Subcutaneous adipose tissue (tissue), 4 donors: ENCODE results near the gene SRGAP3. TPM values are rescaled to one million over a fixed set of nuclear protein-coding genes. Genes with fewer than 3 reads are reported as not detected.

Source experiments
- total RNA-seq, 4 donors: library from RNA; depleted of rRNA; stranded (reverse); fragments of >200 nt; gene quantifications; one replicate each; pipeline ENCODE4 v1.1.0, GENCODE V29; 2016
- TF ChIP-seq, protein P1 (sequence below): fragments of 450-650 bp; IDR thresholded peaks from one replicate; pipeline ENCODE4 v1.5.1; 2016; ENCODE audit warnings: low read depth, mild to moderate bottlenecking, control low read depth, antibody characterized with exemption, moderate library complexity

The SRGAP3 gene
- total RNA-seq, 4 donors from 2014 or later: 1.6 to 14.1 (median 8.9) TPM

DNA sequence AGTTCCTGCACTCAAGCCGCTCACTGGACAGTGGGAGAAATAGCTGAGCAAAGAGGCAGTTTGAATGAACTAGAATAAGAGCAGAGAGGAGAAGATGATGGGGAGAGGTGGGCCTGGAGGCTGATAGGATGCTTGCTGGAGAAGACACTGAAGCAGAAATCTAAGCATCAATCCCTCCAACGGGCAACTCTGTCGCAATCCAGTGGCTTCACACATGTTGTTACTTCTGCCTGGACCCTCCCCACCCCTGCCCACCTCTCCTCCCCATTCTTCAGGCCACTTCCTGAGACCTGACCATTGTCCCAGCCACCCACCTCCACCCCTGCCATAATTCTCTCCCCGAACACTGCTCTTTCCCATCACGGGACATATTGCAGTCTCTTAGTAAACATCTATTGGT is 76.0 kb downstream of the SRGAP3 start:
- TF ChIP-seq, protein P1, sequence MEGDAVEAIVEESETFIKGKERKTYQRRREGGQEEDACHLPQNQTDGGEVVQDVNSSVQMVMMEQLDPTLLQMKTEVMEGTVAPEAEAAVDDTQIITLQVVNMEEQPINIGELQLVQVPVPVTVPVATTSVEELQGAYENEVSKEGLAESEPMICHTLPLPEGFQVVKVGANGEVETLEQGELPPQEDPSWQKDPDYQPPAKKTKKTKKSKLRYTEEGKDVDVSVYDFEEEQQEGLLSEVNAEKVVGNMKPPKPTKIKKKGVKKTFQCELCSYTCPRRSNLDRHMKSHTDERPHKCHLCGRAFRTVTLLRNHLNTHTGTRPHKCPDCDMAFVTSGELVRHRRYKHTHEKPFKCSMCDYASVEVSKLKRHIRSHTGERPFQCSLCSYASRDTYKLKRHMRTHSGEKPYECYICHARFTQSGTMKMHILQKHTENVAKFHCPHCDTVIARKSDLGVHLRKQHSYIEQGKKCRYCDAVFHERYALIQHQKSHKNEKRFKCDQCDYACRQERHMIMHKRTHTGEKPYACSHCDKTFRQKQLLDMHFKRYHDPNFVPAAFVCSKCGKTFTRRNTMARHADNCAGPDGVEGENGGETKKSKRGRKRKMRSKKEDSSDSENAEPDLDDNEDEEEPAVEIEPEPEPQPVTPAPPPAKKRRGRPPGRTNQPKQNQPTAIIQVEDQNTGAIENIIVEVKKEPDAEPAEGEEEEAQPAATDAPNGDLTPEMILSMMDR: no peak

DNA sequence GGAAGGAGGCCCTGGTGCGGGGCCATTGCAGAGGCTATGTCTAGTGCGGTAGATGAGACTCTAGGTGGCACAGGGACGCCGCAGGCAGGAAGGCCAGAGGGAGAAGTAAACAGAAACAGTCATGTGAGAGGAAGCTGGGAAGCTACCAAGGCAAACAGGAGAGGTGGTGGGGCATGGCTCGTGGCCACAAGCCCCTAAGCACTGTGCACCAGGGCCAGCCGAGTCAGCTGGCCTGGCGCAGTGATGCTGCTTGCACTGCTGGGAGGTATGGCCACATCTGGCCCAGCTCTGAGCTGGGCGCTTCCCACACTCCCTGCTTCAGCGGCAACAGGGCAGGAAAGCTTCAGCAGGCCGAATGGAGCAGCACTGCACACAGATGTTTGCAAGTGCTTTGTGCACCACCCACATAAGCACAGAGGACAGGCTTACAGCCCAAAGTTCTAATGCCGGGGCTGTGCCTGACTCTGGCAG is 76.6 kb downstream of the SRGAP3 start:
- TF ChIP-seq, protein P1: no peak

DNA sequence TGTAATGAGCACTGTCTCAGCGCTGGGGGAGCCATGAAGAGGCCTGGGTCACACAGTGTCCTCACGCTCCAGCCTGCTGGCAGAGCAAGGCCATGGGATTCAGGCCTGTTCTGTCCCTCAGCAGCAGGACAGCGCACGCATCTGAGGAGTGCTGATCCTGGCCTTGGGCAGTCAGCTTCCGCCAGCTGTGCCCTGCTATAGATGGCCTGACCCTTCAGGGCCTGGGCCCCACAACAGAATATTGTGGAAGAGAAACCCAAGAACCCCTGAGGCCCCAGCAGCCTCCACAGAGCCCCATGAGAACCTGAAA is 78.6 kb downstream of the SRGAP3 start:
- TF ChIP-seq, protein P1: no peak

DNA sequence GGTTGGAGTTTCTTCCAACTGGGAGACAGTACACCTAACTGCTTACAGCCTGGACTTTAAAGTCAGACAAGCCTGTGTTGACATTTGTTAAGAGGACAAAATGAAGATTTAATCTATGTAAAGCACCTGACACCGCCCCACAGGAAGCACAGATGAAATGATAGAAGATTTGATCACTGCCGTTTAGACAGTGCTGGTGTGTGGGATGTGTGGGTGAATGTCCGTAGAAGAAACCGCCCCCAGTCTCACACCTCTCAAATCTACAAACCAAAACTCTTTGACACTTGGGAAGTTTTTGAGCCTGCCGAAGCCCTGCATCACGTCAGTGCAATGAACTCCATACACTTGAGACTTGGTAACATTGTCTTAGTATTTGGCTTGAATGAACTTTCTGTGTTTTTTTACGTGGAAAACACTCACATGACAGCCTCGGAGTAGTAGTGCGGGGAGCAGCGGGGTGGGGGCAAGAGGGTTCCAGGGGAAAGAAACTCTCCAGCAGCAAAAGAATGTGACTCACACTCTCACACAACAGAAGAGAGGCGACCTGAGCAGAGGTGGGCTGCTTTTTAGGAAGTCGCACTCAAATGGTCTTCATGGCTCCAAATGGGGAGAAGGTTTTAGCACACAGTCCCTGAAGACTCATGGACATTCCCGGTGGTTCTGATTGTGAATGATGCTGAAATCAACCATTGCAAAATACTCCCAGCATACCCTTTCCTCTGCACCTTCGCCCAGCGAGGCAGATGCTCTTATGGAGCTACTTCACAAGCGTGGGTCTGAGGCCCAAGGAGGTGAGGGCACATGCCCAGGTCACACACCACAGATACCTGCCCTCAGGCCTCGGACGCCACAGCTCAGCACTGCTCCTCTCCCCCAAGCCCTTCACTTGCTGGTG is 79.2 kb downstream of the SRGAP3 start:
- TF ChIP-seq, protein P1: no peak

DNA sequence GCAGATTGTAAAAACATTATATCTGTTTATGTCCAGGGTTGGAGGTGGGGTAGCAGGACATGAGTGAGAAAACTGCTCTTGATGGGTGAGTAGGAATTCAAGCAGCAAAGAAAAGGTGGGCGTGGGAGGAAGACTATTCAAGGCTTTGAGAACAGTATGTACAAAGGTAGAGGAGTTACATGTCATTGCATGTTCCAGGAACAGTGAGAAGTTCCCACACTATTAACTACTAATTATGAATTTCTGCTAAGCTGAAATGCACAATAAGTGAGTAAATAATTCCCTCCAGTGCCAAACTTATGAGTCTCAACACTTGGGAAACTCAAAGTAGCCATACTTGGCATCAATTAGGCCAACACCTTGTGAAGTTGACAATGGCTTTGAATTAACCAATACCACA is 80.1 kb downstream of the SRGAP3 start:
- TF ChIP-seq, protein P1: no peak

DNA sequence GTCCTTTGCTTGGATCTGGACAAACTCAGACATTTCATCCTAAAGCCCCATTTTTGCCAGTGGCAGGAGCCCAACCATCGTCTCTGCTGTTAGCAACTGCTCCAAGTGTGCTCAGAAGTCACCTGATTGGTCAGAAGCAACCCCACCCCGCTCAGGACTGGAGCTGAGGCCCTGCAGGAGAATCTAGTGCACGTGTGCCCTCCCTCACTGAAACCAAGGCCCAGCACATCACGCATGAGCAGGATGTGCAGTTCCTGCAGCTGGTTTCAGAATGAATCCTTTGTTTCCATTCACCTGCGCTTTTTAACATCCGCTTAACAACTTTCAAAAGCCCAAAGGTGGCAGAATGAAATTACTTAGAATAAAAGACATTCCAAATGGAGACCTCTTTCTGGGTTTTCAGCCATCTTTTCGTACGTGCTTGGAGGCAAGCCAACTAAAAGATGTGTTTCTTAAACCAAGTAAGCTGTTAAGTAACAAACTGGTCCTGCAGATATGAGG is 81.2 kb downstream of the SRGAP3 start:
- TF ChIP-seq, protein P1: no peak

DNA sequence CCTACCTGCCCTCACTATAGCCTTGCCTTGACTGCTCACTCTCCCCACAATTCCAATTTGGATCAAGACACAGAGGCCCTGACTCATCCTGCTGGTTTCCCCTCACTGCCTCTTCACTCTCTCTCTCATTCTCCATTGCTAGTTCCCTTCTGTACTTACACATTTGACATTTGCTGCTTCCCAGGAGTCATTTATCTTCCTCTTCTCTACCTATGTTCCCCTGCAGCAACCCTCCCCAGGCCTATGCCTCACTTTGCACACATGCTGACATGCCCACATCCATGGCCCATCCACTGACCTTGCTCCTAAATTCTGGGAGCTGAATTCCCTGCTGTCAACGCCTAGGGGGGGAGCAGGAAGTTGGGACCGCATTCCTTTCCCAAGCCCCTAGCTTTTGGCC is 82.2 kb downstream of the SRGAP3 start:
- TF ChIP-seq, protein P1: no peak
